ENCODE results near the gene CEMIP. TPM values are rescaled to one million over a fixed set of nuclear protein-coding genes. Genes with fewer than 3 reads are reported as not detected.
A peak's percentile ranks its signal among the peaks of the same experiment; 100 is the strongest.

The CEMIP gene
- total RNA-seq, 1 experiment from 2014 or later = 0.03 TPM

GRCh38 chr15:80934761-80935221, 155.6 kb downstream of the CEMIP start:
- H3K36me3 ChIP-seq = no peaks in the 10 kb centered on the region
- H3K4me3 ChIP-seq = no peak overlapping the region
- no peaks in the 10 kb centered on the region for H3K9me3 ChIP-seq (replicated peaks)
- no peaks in the 10 kb centered on the region for H3K27me3 ChIP-seq (replicated peaks)
- H3K4me1 ChIP-seq (replicated peaks) = peaks cover 3% of the 10 kb centered on the region
- no peak overlapping the region for H3K27ac ChIP-seq
- DNase-seq (ENCODE audit: low read depth in 1 of 2, low spot score in 2 of 2) = peak in 1 of 2 experiments; percentile 10

DNA sequence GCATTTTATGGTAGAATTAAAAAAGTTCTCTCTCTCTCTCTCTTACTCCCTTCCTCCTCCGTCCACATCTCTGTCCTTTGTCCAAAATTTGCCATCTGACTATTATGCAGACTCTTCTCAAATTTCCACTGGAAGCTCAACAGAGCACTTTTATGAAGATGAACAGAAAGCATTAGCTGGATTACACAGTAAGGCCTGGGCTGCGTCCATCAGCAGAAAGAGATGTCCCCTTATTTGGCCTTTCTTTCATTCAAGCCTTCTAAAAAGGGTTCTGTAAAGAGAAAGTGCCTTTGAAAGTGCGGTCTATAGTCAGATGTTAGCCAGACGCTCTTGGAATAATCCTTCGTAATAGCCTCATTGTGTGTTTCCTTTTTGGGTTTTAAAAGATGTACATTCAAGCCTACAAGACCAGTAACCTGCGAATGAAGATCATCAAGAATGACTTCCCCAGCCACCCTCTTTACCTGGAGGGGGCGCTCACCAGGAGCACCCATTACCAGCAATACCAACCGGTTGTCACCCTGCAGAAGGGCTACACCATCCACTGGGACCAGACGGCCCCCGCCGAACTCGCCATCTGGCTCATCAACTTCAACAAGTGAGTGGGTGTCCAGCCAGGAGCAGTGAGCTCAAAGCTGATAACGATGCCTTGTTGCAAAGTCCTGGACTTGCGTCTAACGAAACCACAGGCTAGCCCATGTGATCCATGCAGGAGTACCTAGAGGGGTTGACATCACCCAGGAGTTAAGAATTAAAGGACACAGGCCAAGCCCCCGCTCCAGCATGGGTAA, 157.3 kb downstream of the CEMIP start:
- H3K27ac ChIP-seq = no peak overlapping the region
- no peak overlapping the region for H3K4me3 ChIP-seq
- no peaks in the 10 kb centered on the region for H3K9me3 ChIP-seq (replicated peaks)
- H3K4me1 ChIP-seq (replicated peaks) = no peaks in the 10 kb centered on the region; the same call in 1 of the 2 replicates
- H3K27me3 ChIP-seq (replicated peaks) = no peaks in the 10 kb centered on the region
- no peak for DNase-seq (ENCODE audit: low read depth in 1 of 2, low spot score in 2 of 2)
- 0 out of 2 replicates have a peak, but pooled peaks cover 4% of the 10 kb centered on the region for H3K36me3 ChIP-seq

DNA sequence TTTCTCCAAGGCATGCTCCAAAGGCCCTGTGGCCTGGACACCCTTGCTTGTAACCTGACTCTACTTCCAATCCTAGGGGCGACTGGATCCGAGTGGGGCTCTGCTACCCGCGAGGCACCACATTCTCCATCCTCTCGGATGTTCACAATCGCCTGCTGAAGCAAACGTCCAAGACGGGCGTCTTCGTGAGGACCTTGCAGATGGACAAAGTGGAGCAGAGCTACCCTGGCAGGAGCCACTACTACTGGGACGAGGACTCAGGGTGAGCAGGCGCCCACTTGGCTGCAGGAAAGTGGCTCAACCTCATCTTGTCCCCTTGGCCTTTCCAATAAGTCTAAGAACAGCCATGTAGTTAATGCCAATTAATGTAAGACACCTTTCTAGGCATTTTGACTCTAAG, 158.5 kb downstream of the CEMIP start:
- no peaks in the 10 kb centered on the region for H3K9me3 ChIP-seq (replicated peaks)
- H3K36me3 ChIP-seq = 0 out of 2 replicates have a peak, but pooled peaks cover 6% of the 10 kb centered on the region
- no peak for DNase-seq (ENCODE audit: low read depth in 1 of 2, low spot score in 2 of 2)
- no peaks in the 10 kb centered on the region for H3K27me3 ChIP-seq (replicated peaks)
- no peak overlapping the region for H3K4me3 ChIP-seq
- H3K27ac ChIP-seq = no peak overlapping the region
- H3K4me1 ChIP-seq (replicated peaks) = no peaks in the 10 kb centered on the region; the same call in 1 of the 2 replicates

- Histone ChIP-seq H3K27me3 (replicated peaks) (no peaks in the 10 kb centered on the region), H3K4me1 (replicated peaks) (no peaks in the 10 kb centered on the region; the same call in 1 of the 2 replicates), H3K27ac (no peak overlapping the region), H3K4me3 (no peak overlapping the region), H3K9me3 (replicated peaks) (no peaks in the 10 kb centered on the region), H3K36me3 (0 out of 2 replicates have a peak, but pooled peaks cover 6% of the 10 kb centered on the region)
- no peak for DNase-seq (ENCODE audit: low read depth in 1 of 2, low spot score in 2 of 2)
Observed at GRCh38 chr15:80939216-80939615, 160.0 kb downstream of the CEMIP start.

DNA sequence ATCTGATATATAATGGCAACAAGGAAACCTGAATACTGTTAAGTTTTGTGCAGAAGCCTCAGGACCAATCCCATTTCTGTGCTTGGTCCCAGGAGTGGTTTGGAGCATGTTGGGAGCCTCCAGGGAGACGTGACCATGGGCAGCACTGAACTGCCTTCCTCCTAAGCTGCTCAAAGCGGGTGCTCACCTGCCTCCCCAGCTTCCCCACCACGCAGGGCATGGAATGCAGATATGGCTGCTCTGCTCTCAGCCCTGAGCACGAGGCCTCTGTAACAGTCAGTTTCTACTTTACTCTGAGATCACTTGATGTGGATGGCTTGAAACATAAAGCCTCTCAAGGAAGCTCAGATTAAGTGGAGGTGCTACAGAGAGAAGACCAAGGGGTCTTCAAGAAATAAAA, 161.2 kb downstream of the CEMIP start:
- H3K36me3 ChIP-seq = 0 out of 2 replicates have a peak, but pooled peaks cover 6% of the 10 kb centered on the region
- H3K27ac ChIP-seq = no peak overlapping the region
- H3K27me3 ChIP-seq (replicated peaks) = no peaks in the 10 kb centered on the region
- H3K9me3 ChIP-seq (replicated peaks) = no peaks in the 10 kb centered on the region
- no peaks in the 10 kb centered on the region for H3K4me1 ChIP-seq (replicated peaks)
- no peak overlapping the region for H3K4me3 ChIP-seq
- no peak for DNase-seq (ENCODE audit: low read depth in 1 of 2, low spot score in 2 of 2)

DNA sequence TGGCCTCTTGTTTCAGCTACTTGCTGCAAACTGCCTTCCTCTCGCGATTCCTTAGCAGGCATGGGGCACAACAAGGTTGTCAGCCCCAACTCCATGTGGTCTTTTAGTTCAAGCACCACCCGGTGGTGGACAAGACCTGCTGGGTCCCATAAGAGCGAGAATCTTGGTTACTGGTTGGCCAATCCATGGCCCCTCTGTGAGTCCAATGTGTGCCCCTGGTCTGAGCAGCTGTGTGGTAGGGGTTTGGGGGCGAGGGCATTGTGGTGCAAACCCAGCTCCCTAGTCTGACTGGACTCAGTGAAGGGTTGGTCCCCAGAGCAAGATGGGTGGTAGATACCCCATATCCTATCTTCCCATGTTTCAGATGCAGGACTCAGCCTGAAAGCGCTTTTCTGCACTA, 161.7 kb downstream of the CEMIP start:
- Histone ChIP-seq H3K27me3 (replicated peaks) (no peaks in the 10 kb centered on the region), H3K4me1 (replicated peaks) (no peaks in the 10 kb centered on the region), H3K9me3 (replicated peaks) (no peaks in the 10 kb centered on the region), H3K4me3 (no peak overlapping the region), H3K36me3 (peaks cover 6% of the 10 kb centered on the region; the same call in 1 of the 2 replicates), H3K27ac (no peak overlapping the region)
- no peak for DNase-seq (ENCODE audit: low read depth in 1 of 2, low spot score in 2 of 2)

- H3K4me3 ChIP-seq = no peak overlapping the region
- H3K27me3 ChIP-seq (replicated peaks) = no peaks in the 10 kb centered on the region
- peaks cover 6% of the 10 kb centered on the region; the same call in 1 of the 2 replicates for H3K36me3 ChIP-seq
- no peak overlapping the region for H3K27ac ChIP-seq
- no peaks in the 10 kb centered on the region for H3K4me1 ChIP-seq (replicated peaks)
- DNase-seq (ENCODE audit: low read depth in 1 of 2, low spot score in 2 of 2) = no peak
- no peaks in the 10 kb centered on the region for H3K9me3 ChIP-seq (replicated peaks)
Observed at GRCh38 chr15:80942266-80942665, 163.1 kb downstream of the CEMIP start.

DNA sequence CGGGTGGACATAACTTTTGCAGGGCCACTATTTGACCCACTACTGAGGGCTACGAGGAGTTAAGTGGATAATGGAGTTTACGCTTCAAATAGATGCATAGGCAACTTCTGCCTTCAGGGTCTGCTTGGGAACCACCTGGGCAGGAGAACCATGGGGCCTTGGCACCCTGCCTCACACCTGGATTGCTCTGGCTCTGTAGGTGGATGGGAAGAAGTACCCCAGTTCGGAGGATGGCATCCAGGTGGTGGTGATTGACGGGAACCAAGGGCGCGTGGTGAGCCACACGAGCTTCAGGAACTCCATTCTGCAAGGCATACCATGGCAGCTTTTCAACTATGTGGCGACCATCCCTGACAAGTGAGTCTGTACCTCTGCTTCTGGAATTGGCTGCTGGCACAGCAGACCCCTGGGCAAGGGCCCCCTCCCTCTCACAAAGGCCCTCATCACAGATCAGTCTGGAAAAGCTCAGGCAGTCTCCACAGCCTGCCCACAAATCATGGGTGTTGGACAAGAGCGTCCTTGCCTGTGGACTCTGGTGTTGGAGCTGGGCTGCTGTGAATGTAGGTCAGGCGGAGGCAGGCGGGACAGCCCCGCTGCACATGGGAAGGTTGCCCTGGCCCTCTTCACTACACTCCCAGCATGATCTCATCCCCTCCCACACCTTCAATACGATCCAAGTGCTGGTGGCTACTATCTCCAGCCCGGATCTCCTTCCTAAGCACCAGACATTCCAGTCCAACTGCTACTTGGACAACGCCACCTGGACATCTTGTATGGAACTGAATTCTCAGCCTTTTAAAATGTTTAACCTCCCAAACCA, 163.8 kb downstream of the CEMIP start:
- no peaks in the 10 kb centered on the region for H3K9me3 ChIP-seq (replicated peaks)
- H3K4me3 ChIP-seq = no peak overlapping the region
- H3K27me3 ChIP-seq (replicated peaks) = no peaks in the 10 kb centered on the region
- DNase-seq (ENCODE audit: low read depth in 1 of 2, low spot score in 2 of 2) = no peak
- no peaks in the 10 kb centered on the region for H3K4me1 ChIP-seq (replicated peaks)
- H3K36me3 ChIP-seq = peaks cover 8% of the 10 kb centered on the region; the same call in 1 of the 2 replicates
- no peak overlapping the region for H3K27ac ChIP-seq

DNA sequence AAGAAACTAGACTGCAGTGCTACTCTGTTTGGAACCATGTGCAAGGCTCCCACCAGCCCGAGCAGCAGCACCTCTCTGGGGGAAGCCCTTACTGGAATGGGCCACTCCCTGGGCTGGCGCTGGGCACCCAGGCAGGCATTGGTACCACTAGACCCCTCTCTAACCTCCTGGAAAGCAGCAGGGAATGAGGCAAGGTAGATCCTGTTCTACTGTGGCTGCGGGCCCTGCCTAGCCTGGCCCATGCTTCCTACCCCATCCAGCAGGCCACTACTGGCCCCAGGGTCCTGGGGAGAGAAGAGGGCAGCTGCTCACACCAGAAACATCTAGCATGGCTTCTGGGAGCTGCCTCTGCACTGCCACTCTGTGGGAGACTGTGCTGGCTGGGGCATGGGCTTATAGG, 165.6 kb downstream of the CEMIP start:
- no peak overlapping the region for H3K4me3 ChIP-seq
- no peaks in the 10 kb centered on the region for H3K9me3 ChIP-seq (replicated peaks)
- peaks cover 8% of the 10 kb centered on the region; the same call in 1 of the 2 replicates for H3K36me3 ChIP-seq
- no peak for DNase-seq (ENCODE audit: low read depth in 1 of 2, low spot score in 2 of 2)
- no peaks in the 10 kb centered on the region for H3K27me3 ChIP-seq (replicated peaks)
- H3K4me1 ChIP-seq (replicated peaks) = no peaks in the 10 kb centered on the region
- no peak overlapping the region for H3K27ac ChIP-seq

DNA sequence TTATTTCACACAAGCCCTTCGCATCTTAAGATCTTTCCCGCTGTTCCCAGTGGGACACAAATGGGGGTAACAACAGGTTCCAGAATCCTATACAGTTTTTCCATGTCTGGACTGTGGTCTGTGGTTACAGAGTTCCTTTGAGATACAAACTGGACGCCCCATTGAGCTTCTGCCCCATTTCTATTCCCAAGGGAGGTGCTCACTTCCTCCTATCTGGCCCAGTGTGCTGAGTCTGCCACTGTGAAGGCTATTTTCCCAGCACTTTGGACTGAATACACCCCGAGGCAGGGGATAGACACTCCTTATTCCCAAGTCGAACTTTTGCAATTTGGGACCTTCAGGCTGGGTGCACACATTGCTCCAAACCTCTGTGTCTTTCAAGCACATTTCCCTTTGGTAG, 166.4 kb downstream of the CEMIP start:
- peaks cover 7% of the 10 kb centered on the region for H3K36me3 ChIP-seq
- no peak for DNase-seq (ENCODE audit: low read depth in 1 of 2, low spot score in 2 of 2)
- H3K4me1 ChIP-seq (replicated peaks) = no peaks in the 10 kb centered on the region
- no peaks in the 10 kb centered on the region for H3K27me3 ChIP-seq (replicated peaks)
- no peak overlapping the region for H3K4me3 ChIP-seq
- H3K9me3 ChIP-seq (replicated peaks) = no peaks in the 10 kb centered on the region
- no peak overlapping the region for H3K27ac ChIP-seq

DNA sequence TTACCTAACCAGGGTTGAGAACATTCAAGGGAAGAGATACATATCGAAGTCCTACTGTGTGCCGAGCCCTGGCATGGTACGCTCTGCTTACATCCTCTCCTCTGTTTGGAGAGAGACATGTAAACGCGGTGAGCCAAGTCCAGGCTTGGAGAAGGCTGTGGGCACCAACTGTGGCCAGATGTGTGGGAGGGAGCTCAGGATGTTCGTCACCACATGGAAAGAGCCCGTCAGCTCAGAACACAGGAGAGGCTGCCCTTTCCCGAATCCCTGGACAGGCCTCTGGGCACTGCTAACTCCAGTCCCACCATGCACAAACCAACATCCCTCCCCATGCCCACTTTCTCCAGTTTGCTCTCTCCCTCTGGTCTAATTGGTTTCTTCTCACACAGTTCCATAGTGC, 167.4 kb downstream of the CEMIP start:
- Histone ChIP-seq H3K4me3 (no peak overlapping the region), H3K9me3 (replicated peaks) (no peaks in the 10 kb centered on the region), H3K36me3 (peaks cover 8% of the 10 kb centered on the region), H3K27ac (no peak overlapping the region), H3K27me3 (replicated peaks) (no peaks in the 10 kb centered on the region), H3K4me1 (replicated peaks) (no peaks in the 10 kb centered on the region)
- DNase-seq (ENCODE audit: low read depth in 1 of 2, low spot score in 2 of 2) = no peak

GRCh38 chr15:80948651-80949292, 169.6 kb downstream of the CEMIP start:
- H3K4me1 ChIP-seq (replicated peaks) = no peaks in the 10 kb centered on the region
- no peak overlapping the region for H3K4me3 ChIP-seq
- H3K9me3 ChIP-seq (replicated peaks) = no peaks in the 10 kb centered on the region
- peaks cover 6% of the 10 kb centered on the region for H3K36me3 ChIP-seq
- no peak for DNase-seq (ENCODE audit: low read depth in 1 of 2, low spot score in 2 of 2)
- H3K27me3 ChIP-seq (replicated peaks) = no peaks in the 10 kb centered on the region
- H3K27ac ChIP-seq = no peak overlapping the region

DNA sequence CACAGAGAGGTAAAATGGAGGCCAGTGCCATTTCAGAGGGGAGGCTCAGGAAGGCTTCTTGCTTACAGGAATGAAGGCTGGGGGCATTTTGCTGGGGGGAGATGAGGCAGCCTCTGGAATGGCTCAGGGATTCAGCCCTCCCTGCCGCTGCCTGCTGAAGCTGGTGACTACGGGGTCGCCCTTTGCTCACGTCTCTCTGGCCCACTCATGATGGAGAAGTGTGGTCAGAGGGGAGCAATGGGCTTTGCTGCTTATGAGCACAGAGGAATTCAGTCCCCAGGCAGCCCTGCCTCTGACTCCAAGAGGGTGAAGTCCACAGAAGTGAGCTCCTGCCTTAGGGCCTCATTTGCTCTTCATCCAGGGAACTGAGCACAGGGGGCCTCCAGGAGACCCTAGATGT, 170.6 kb downstream of the CEMIP start:
- DNase-seq (ENCODE audit: low read depth in 1 of 2, low spot score in 2 of 2) = no peak
- H3K36me3 ChIP-seq = peaks cover 6% of the 10 kb centered on the region
- no peaks in the 10 kb centered on the region for H3K27me3 ChIP-seq (replicated peaks)
- no peak overlapping the region for H3K27ac ChIP-seq
- no peaks in the 10 kb centered on the region for H3K9me3 ChIP-seq (replicated peaks)
- H3K4me3 ChIP-seq = no peak overlapping the region
- peaks cover 9% of the 10 kb centered on the region for H3K4me1 ChIP-seq (replicated peaks)

All from SJSA1 (cell line).